Jurkat, Clone E6-1 (cell line): ENCODE results near the gene RGS14.
"Not testable (repeated sequence)": the region's sequence is repeated elsewhere in the genome, so short reads cannot be mapped to it uniquely, and the experiment has no call there.

Experiments
- DNase-seq: peaks from one replicate; pipeline ENCODE4 v3.0.0-alpha.2; 2011; ENCODE audit warnings: low read depth, low spot score
- H3K4me3 ChIP-seq: 2 replicates; pipeline ENCODE4 v1.5.1; 2011; ENCODE audit warnings: mild to moderate bottlenecking, low read length, control low read depth, moderate library complexity

The RGS14 gene

DNA sequence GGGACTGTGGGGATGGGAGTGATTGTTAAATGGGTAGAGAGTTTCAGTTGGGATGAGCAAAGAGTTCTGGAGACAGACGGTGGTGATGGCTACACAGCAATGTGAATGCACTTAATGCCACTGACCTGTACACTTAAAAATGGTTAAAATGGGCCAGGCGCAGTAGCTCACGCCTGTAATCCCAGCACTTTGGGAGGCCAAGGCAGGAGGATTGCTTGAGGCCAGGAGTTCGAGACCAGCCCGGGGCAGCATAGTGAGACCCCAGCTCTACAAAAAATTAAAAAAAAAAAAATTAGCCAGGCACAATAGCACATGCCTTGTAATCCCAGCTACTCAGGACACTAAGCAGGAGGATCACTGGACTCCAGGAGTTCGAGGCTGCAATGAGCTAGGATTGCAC, 13.9 kb upstream of the RGS14 start:
- no peak overlapping the region for H3K4me3 ChIP-seq
- no peak for DNase-seq

- H3K4me3 ChIP-seq = no peak overlapping the region
- DNase-seq = no peak
Observed at GRCh38 chr5:177344891-177345290, 12.8 kb upstream of the RGS14 start.

GRCh38 chr5:177346820-177347219, 10.9 kb upstream of the RGS14 start:
- DNase-seq = no peak
- H3K4me3 ChIP-seq = no peak overlapping the region

DNA sequence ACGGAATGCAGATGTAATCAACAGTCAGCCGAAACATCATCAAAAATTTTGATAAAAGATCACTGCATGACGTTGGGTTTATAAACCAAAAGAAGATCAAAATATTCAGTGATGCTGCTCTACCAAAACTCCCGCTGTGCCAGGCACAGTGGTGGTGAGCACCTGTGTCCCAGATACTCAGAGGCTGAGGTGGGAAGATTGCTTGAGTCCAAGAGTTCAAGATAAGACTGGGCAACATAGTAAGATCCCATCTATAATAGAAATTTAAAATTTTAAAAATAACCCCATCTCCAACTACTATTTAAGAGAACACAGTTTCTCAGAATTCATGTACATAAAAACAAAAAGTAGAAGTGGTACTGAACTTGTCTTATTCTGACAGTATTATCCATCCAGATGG, 10.0 kb upstream of the RGS14 start:
- no peak for DNase-seq
- H3K4me3 ChIP-seq = no peak overlapping the region

- DNase-seq = no peak
- H3K4me3 ChIP-seq = no peak overlapping the region
Observed at GRCh38 chr5:177349362-177349647, 8.4 kb upstream of the RGS14 start.

- H3K4me3 ChIP-seq = no peak overlapping the region
- DNase-seq = no peak
Observed at GRCh38 chr5:177349762-177350161, 8.0 kb upstream of the RGS14 start.

DNA sequence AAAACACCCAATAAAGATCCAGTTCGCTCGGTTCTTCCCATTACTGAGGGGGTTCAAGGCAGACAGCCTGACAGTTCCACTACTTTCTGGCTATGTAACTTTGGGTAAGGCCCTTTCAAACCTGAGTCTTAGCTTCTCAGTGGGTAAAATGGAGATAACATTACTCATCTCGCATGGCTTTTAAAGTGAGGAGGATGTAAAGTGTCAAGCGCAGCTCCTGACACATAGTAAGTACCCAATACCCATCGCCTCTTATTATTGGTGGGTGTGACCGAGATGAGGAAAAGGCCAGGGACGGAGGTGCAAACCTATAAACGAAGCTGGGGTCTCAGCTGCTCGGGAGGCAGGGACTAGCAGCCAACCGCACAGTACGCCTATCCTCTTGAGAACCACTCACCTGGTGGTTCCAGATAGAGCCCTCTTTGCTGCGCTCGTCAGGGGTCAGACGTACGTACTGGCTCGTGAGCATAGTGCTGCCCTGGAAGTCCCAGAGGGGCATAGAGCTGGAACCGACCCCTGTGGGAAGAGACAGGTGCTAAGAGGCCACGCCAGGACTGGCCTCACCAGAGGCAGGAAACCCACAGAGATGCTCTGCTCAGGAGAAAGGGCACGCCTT, 6.8 kb upstream of the RGS14 start:
- peak overlapping the region; percentile 72 for H3K4me3 ChIP-seq
- DNase-seq = no peak

DNA sequence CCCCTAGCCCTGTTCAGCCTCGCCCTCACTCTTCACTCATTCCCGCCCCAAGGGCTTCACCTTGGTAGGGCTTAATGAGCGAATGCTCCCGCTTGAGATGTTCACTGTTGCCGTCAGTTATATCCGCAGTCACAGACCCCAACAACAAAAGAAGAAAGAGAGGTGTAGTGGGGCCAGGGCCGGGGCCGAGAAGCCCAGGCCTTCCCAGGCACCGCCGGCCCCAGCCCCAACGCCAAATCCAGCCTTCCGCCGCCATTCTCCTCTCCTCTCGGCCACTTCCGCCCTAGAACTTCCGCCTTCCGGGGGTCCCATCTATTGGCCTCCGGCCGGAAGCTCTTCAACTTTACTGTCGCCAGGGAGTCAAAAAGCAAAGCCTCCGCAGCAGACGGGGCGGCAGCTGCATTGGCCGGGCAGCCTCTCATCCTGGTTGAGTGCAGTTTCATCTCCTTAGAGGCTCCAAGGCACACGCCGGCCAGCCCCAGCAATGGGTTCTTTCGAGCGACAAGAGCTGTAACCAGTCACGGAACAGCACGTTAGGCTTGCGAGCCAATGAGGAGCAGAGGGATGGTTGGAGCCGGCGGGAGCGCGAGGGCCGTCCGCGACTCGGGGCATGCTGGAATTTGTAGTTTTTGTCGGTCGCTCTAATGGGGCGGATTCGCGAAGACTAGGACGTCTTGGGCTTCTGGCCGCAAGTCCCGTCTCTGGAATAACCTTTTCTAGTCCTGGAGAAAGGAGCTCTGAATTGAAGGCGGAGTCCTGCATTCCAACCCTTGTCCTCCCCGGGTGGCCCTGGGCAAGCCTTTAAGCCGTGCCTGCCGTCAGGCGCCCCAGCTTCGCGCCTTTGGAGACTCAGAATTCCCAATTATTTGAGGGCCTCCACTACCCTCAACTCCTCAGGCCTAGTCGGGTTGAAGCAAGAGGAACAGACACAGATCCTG, 6.1 kb upstream of the RGS14 start, which contains the start of gene LMAN2:
Gene LMAN2 (minus strand): TSS at position 277 of the 938 bp plus-strand sequence. CDS start 21 bp downstream, at position 256.
- DNase-seq = peak; percentile 97
- H3K4me3 ChIP-seq = peak within 1 kb of the TSS; percentile 72

DNA sequence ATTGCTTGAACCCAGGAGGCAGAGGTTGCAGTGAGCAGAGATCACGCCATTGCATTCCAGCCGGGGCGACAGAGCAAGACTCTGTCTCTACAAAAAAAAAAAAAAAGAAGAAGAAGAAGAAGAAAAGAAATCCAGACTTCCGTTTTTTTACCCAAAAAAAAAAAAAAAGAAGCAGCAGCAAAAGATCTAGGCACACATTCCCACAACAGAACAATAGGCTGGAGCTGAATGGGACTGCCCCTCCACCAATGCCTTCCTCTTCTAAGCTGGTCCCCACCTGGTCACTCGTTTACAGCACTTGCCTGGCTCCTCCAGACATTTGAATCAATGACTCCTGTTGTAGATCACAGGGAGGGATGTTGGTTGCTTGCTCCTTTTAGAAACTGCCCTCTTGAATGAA, 4.6 kb upstream of the RGS14 start:
- DNase-seq = no peak
- no peak overlapping the region for H3K4me3 ChIP-seq

DNA sequence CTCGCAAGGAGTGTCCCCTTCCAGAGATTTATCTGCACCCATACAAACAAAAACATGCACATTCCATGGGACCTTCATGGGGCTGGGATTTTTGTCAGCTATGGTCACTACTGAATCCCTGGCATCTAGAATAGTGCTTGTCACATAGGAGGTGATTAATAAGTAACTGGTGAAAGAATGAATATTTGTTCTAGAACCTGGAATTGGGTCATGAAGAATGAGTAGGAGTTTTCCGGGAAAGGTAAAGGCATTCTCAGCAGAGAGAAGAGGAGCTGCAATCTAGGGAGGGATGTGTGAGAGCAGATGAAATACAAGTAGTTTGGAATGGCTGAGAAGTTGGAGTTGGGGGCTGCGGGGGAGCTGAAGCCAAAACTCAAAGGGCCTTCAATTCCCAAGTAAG, 3.5 kb upstream of the RGS14 start:
- no peak for DNase-seq
- no peak overlapping the region for H3K4me3 ChIP-seq

DNA sequence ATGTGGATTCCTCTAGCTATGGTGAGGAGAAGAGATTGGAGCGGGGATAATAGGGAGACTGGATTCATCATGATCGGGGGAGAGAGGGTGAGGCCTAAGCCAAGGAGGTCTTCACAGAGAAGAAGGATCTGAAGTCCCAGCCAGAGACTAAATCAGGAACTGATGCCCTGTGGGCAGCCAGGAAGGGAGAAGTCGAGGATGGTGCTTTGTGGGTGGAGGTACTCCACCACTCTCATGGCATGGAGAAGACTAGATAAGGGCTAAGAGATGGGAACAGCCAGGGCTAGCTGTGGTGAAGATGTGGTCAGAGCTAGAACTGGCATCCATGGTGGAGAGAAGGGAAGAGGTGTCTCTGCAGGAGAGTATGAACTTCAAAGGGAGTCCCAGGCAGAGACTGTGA, 3.0 kb upstream of the RGS14 start:
- no peak overlapping the region for H3K4me3 ChIP-seq
- no peak for DNase-seq

DNA sequence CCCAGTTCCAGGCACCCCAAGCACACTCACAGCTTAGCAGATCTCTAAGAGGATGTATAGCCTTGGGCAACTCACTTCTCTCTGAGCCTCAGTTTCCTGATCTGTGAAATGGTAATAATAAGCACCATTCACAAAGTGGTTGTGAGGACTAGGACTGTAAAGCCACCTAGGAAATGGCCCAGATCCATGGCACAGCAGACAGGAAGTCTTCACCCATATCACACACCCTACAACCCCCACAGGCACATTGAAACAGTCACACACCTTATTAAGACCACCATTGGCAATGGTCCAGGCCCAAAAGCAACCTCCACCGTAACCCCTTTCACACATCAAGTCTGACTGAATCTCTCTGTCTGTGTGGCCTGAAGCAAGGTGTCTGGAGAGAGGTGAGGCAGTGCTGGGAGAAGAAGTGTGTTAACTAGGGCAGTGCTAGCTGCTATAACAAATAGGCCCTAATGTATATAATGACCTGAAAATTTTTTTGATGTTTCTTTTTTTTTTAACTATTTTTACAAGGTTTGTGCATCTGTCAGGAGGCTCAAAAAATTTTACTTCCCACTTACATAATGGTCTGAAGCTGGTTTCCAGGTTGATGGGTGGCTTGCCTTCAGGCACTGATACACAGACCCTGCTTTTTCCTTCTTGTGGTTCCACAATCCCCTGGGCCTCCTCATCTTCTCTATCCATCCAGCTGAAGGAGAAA, 2.4 kb upstream of the RGS14 start:
- no peak overlapping the region for H3K4me3 ChIP-seq
- peak; percentile 48 for DNase-seq

DNA sequence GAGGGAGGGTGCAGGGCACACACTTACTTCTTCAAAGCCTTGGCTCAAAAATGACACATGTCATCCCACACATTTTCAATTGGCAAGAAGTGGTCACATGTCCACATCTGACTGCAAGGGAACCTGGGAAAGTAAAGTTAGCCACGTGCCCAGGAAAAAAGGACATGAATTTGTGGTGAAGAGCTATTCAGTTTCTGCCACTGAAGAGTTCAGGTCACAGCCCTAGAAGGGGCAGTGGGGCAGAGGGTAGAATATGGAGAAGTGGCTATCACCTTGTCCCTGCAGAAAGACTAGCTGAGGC, 1.9 kb upstream of the RGS14 start:
- H3K4me3 ChIP-seq = no peak overlapping the region
- DNase-seq = no peak

GRCh38 chr5:177356746-177357145, 978 bp upstream of the RGS14 start:
- no peak for DNase-seq
- no peak overlapping the region; the same call in 1 of the 2 replicates for H3K4me3 ChIP-seq

- peak overlapping the region; percentile 75 for H3K4me3 ChIP-seq
- DNase-seq = no peak
Observed at GRCh38 chr5:177357146-177357458, 622 bp upstream of the RGS14 start.

GRCh38 chr5:177358370-177358819, 671 bp downstream of the RGS14 start:
- peak overlapping the region; percentile 75 for H3K4me3 ChIP-seq
- no peak for DNase-seq

GRCh38 chr5:177359451-177359851, 1.7 kb downstream of the RGS14 start:
- no peak for DNase-seq
- no peak overlapping the region for H3K4me3 ChIP-seq

- DNase-seq = no peak
- no peak overlapping the region for H3K4me3 ChIP-seq
Observed at GRCh38 chr5:177359860-177360259, 2.1 kb downstream of the RGS14 start.

DNA sequence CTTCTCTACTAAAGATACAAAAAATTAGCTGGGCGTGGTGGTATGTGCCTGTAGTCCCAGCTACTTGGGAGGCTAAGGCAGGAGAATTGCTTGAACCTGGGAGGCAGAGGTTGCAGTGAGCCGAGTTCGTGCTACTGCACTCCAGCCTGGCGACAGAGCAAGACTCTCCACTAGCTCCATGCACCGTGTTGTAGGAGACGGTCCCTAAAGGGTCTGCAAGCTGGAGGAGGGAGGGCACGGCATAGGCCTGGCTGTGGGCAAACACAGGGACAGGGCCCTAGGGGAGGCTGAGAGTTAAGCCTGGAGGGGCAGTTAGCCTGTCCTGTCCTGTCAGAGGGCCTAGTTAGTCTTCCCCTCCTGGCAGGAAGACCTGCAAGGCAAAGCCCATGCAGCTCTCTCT, 3.0 kb downstream of the RGS14 start:
- not testable (repeated sequence) for DNase-seq

More for the DNA sequence above, 3.0 kb downstream of the RGS14 start:
- H3K4me3 ChIP-seq = not testable (repeated sequence)
